ENCODE measurements around the gene KCTD6.
A peak's percentile ranks its signal among the peaks of the same experiment; 100 is the strongest.

Gene KCTD6

DNA sequence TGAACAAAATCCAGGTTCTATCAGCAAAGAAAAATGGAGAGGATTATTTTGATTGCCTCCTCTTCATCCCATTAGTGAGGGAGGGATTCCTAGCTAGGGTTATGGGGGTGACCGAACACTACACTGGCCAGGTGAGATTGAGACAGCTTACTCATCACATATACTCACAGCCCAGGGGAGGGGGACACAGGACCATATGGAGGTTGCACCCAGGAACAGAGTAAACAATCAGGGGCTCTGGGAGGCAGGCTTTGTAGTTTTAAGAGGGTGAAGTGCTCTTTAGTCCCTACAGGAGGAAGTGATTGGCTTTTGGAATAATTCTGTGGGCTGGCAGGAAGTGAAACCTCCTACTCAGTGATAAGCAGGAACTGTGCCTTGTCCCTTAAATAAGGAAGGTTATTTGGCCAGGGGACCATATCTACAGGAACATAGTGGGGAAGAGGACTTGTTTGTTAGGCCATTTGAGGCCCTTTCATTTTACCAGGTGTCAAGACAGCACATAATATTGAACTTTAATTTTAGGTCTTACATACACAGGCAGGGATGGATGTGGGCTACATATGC, 17.5 kb upstream of the KCTD6 start:
- no peaks in the 10 kb centered on the region for H3K27me3 ChIP-seq (ENCODE audit: low read depth, low read length)
- peaks cover 25% of the 10 kb centered on the region for H3K4me1 ChIP-seq (ENCODE audit: low read length)
- H3K4me2 ChIP-seq (ENCODE audit: low read length), result 0 out of 2 replicates have a peak overlapping the region, but pooled peaks have one; percentile 3
- TF ChIP-seq, protein P1, sequence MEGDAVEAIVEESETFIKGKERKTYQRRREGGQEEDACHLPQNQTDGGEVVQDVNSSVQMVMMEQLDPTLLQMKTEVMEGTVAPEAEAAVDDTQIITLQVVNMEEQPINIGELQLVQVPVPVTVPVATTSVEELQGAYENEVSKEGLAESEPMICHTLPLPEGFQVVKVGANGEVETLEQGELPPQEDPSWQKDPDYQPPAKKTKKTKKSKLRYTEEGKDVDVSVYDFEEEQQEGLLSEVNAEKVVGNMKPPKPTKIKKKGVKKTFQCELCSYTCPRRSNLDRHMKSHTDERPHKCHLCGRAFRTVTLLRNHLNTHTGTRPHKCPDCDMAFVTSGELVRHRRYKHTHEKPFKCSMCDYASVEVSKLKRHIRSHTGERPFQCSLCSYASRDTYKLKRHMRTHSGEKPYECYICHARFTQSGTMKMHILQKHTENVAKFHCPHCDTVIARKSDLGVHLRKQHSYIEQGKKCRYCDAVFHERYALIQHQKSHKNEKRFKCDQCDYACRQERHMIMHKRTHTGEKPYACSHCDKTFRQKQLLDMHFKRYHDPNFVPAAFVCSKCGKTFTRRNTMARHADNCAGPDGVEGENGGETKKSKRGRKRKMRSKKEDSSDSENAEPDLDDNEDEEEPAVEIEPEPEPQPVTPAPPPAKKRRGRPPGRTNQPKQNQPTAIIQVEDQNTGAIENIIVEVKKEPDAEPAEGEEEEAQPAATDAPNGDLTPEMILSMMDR (IDR thresholded peaks at IDR 0.05; ENCODE audit: low read depth, low read length), result no peak
- no peak for TF ChIP-seq EZH2phosphoT487 (IDR thresholded peaks at IDR 0.05; ENCODE audit: low read depth)
- H3K27ac ChIP-seq (ENCODE audit: low read length), result no peak overlapping the region
- no peaks in the 10 kb centered on the region for H3K9me3 ChIP-seq (ENCODE audit: insufficient read depth, low read length)
- H3K4me3 ChIP-seq (ENCODE audit: low read length), result no peak overlapping the region
- no peaks in the 10 kb centered on the region for H3K36me3 ChIP-seq (replicated peaks; ENCODE audit: low read depth, low read length)
- no peaks in the 10 kb centered on the region for H3K79me2 ChIP-seq (ENCODE audit: low read length)
- no peaks in the 10 kb centered on the region for H4K20me1 ChIP-seq (ENCODE audit: insufficient read depth, low read length)
- H2AFZ ChIP-seq (ENCODE audit: low read depth, low read length), result no peak overlapping the region
- no peak overlapping the region for H3K9ac ChIP-seq (ENCODE audit: low read length)

DNA sequence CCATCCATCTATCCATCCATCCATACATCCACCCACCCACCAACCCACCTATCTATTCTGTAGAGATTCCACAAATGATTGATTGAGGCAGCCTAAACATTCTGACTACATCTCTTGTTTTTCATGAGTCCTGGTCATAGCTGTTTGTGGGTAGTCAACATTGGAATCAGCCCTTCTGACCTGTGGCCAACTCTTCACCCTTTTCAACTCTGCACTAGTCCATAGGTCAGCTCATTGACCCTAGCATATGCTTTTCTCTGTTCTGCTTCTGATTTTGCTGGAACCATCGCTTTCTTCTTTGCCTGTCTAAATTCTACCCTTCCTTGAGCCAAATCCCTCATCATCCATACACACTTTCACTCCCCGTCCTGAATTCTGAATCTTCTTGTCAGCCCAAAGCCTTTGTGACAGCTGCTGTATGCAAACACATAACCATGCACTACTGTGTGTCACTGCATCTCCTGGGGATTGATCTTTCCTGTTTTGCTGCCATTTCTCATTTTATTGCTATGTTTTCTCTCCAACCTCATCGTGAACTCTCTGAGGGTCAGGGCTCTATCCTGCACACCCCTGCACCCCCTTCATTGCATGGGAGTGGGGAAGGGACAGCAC, 16.8 kb upstream of the KCTD6 start:
- Histone ChIP-seq H3K9me3 (ENCODE audit: insufficient read depth, low read length) (no peaks in the 10 kb centered on the region), H3K36me3 (replicated peaks; ENCODE audit: low read depth, low read length) (no peaks in the 10 kb centered on the region), H4K20me1 (ENCODE audit: insufficient read depth, low read length) (no peaks in the 10 kb centered on the region), H3K27ac (ENCODE audit: low read length) (no peak overlapping the region), H3K79me2 (ENCODE audit: low read length) (no peaks in the 10 kb centered on the region), H3K4me1 (ENCODE audit: low read length) (peaks cover 25% of the 10 kb centered on the region), H3K4me3 (ENCODE audit: low read length) (no peak overlapping the region), H3K9ac (ENCODE audit: low read length) (no peak overlapping the region), H3K27me3 (ENCODE audit: low read depth, low read length) (no peaks in the 10 kb centered on the region), H3K4me2 (ENCODE audit: low read length) (0 out of 2 replicates have a peak overlapping the region, but pooled peaks have one; percentile 3), H2AFZ (ENCODE audit: low read depth, low read length) (no peak overlapping the region)
- TF ChIP-seq, protein P1 (IDR thresholded peaks at IDR 0.05; ENCODE audit: low read depth, low read length), result no peak
- no peak for TF ChIP-seq EZH2phosphoT487 (IDR thresholded peaks at IDR 0.05; ENCODE audit: low read depth)

DNA sequence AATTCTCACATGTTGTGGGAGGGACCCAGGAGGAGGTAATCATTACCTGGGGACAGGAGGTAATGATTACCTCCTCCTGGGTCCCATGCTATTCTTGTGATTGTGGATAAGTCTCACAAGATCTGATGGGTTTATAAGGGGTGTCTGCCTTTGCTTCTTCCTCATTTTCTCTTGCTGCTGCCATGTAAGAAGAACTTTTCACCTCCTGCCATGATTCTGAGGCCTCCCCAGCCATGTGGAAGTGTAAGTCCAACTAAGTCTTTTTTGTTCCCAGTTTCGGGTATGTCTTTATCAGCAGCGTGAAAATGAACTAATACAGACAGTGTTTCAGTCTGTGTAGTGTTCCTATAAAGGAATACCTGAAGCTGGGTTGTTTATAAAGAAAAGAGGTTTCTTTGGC, 13.1 kb upstream of the KCTD6 start:
- H3K79me2 ChIP-seq (ENCODE audit: low read length), result no peaks in the 10 kb centered on the region
- no peak overlapping the region for H3K4me3 ChIP-seq (ENCODE audit: low read length)
- H3K9ac ChIP-seq (ENCODE audit: low read length), result no peak overlapping the region
- no peaks in the 10 kb centered on the region for H3K36me3 ChIP-seq (replicated peaks; ENCODE audit: low read depth, low read length)
- peaks cover 35% of the 10 kb centered on the region for H3K4me1 ChIP-seq (ENCODE audit: low read length)
- no peaks in the 10 kb centered on the region for H3K27me3 ChIP-seq (ENCODE audit: low read depth, low read length)
- no peaks in the 10 kb centered on the region for H4K20me1 ChIP-seq (ENCODE audit: insufficient read depth, low read length)
- H2AFZ ChIP-seq (ENCODE audit: low read depth, low read length), result no peak overlapping the region
- H3K27ac ChIP-seq (ENCODE audit: low read length), result no peak overlapping the region
- H3K9me3 ChIP-seq (ENCODE audit: insufficient read depth, low read length), result no peaks in the 10 kb centered on the region
- no peak for TF ChIP-seq EZH2phosphoT487 (IDR thresholded peaks at IDR 0.05; ENCODE audit: low read depth)
- TF ChIP-seq, protein P1 (IDR thresholded peaks at IDR 0.05; ENCODE audit: low read depth, low read length), result no peak
- H3K4me2 ChIP-seq (ENCODE audit: low read length), result no peak overlapping the region

DNA sequence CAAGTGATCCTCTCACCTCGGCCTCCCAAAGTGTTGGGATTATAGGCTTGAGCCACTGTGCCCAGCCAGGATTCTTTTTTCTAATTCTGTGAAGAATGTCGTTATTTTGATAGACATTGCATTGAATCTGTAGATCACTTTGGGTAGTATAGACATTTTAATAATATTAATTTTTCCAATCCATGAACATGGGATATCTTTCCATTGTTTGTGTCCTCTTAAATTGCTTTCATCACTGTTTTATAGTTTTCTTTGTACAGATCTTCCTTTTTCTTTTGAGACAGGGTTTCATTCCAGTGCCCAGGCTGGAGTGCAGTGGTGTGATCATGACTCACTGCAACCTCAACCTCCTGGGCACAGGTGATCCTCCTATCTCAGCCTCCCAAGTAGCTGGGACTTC, 11.6 kb upstream of the KCTD6 start:
- Histone ChIP-seq H3K79me2 (ENCODE audit: low read length) (no peaks in the 10 kb centered on the region), H2AFZ (ENCODE audit: low read depth, low read length) (no peak overlapping the region), H4K20me1 (ENCODE audit: insufficient read depth, low read length) (no peaks in the 10 kb centered on the region), H3K9ac (ENCODE audit: low read length) (no peak overlapping the region), H3K27me3 (ENCODE audit: low read depth, low read length) (no peaks in the 10 kb centered on the region), H3K4me3 (ENCODE audit: low read length) (no peak overlapping the region), H3K4me1 (ENCODE audit: low read length) (peaks cover 28% of the 10 kb centered on the region), H3K4me2 (ENCODE audit: low read length) (no peak overlapping the region), H3K9me3 (ENCODE audit: insufficient read depth, low read length) (no peaks in the 10 kb centered on the region), H3K27ac (ENCODE audit: low read length) (no peak overlapping the region), H3K36me3 (replicated peaks; ENCODE audit: low read depth, low read length) (no peaks in the 10 kb centered on the region)
- TF ChIP-seq, protein P1 (IDR thresholded peaks at IDR 0.05; ENCODE audit: low read depth, low read length), result no peak
- TF ChIP-seq EZH2phosphoT487 (IDR thresholded peaks at IDR 0.05; ENCODE audit: low read depth), result no peak
